Neural cell (in vitro differentiated cells): ENCODE measurements around the gene GMPS.

Source experiments
- CTCF ChIP-seq: fragments of 450-650 bp; IDR thresholded peaks from 2 replicates; pipeline ENCODE4 v1.5.1; 2014; ENCODE audit warnings: antibody characterized with exemption, mild to moderate bottlenecking, moderate library complexity; ENCODE audit not compliant: poor library complexity, severe bottlenecking
- POLR2AphosphoS5 ChIP-seq: IDR thresholded peaks from 2 replicates; pipeline ENCODE4 v1.6.1; 2012
- REST ChIP-seq: IDR thresholded peaks from 2 replicates; pipeline ENCODE4 v1.6.1; 2012; ENCODE audit warnings: borderline replicate concordance
- TAF1 ChIP-seq: IDR thresholded peaks from 2 replicates; pipeline ENCODE4 v1.6.1; 2012; ENCODE audit warnings: low read depth

GRCh38 chr3:155872904-155873646 lies 2.6 kb downstream of the GMPS start:
- TF ChIP-seq CTCF (no peak), TAF1 (no peak), POLR2AphosphoS5 (no peak), REST (no peak)
